GM23338 (cell line): ENCODE results near the gene AKAP13. TPM values are rescaled to one million over a fixed set of nuclear protein-coding genes. Genes with fewer than 3 reads are reported as not detected.

ENCODE experiments used
- ATAC-seq: fragments of 200-7000 bp; cut with Tn5 transposase; 3 replicates; pipeline ENCODE4 v1.9.1; 2020
- DNase-seq: peaks from one replicate; pipeline ENCODE4 v3.0.0-alpha.2; 2015; ENCODE audit warnings: low spot score
- H2AFZ ChIP-seq: fragments of 200-600 bp; sonication (generic); 2 replicates; pipeline ENCODE4 v1.8.0; 2016; ENCODE audit warnings: antibody characterized with exemption, mild to moderate bottlenecking, moderate library complexity
- H3F3A ChIP-seq: fragments of 200-600 bp; sonication (generic); replicated peaks from 2 replicates; pipeline ENCODE4 v1.8.0; 2017; ENCODE audit warnings: antibody characterized with exemption, mixed run types, low read depth
- H3K27ac ChIP-seq: fragments of 200-600 bp; sonication (generic); 2 replicates; pipeline ENCODE4 v1.6.1; 2016; ENCODE audit warnings: low read depth
- H3K27me3 ChIP-seq: fragments of 200-600 bp; sonication (generic); 2 replicates; pipeline ENCODE4 v1.8.0; 2016; ENCODE audit warnings: mild to moderate bottlenecking, mixed run types, moderate library complexity; ENCODE audit not compliant: insufficient read depth
- H3K36me3 ChIP-seq: fragments of 200-600 bp; sonication (generic); 2 replicates; pipeline ENCODE4 v1.8.0; 2016; ENCODE audit warnings: mild to moderate bottlenecking; ENCODE audit not compliant: insufficient read depth
- H3K4me1 ChIP-seq: fragments of 200-600 bp; sonication (generic); 2 replicates; pipeline ENCODE4 v1.8.0; 2016; ENCODE audit warnings: mild to moderate bottlenecking, moderate library complexity; ENCODE audit not compliant: insufficient read depth
- H3K4me2 ChIP-seq: fragments of 200-600 bp; sonication (generic); 2 replicates; pipeline ENCODE4 v1.7.1; 2017; ENCODE audit warnings: mixed run types
- H3K4me3 ChIP-seq: fragments of 200-600 bp; sonication (generic); 2 replicates; pipeline ENCODE4 v1.6.1; 2016; ENCODE audit warnings: mixed run types
- H3K79me2 ChIP-seq: fragments of 200-600 bp; sonication (generic); replicated peaks from 2 replicates; pipeline ENCODE4 v1.8.0; 2017; ENCODE audit warnings: mild to moderate bottlenecking; ENCODE audit not compliant: insufficient read depth
- H3K9me2 ChIP-seq: fragments of 200-600 bp; sonication (generic); 2 replicates; pipeline ENCODE4 v1.8.0; 2017; ENCODE audit not compliant: insufficient read depth
- H4K20me1 ChIP-seq: fragments of 200-600 bp; sonication (generic); replicated peaks from 2 replicates; pipeline ENCODE4 v1.8.0; 2017; ENCODE audit warnings: mild to moderate bottlenecking; ENCODE audit not compliant: insufficient read depth
- H3K27ac Mint-ChIP-seq: 2 replicates; pipeline ENCODE4 v1.8.0; 2020; ENCODE audit warnings: inconsistent platforms, mild to moderate bottlenecking, moderate library complexity, mixed read lengths
- H3K27me3 Mint-ChIP-seq: 3 replicates; pipeline ENCODE4 v1.8.0; 2022; ENCODE audit warnings: low read depth, mild to moderate bottlenecking, moderate library complexity, mixed read lengths, inconsistent platforms; ENCODE audit not compliant: insufficient read depth, poor library complexity
- H3K36me3 Mint-ChIP-seq: 3 replicates; pipeline ENCODE4 v1.8.0; 2021; ENCODE audit warnings: low read depth, mild to moderate bottlenecking, inconsistent platforms, moderate library complexity, mixed read lengths
- H3K4me1 Mint-ChIP-seq: 3 replicates; pipeline ENCODE4 v1.8.0; 2020; ENCODE audit warnings: mild to moderate bottlenecking, inconsistent platforms, mixed read lengths
- H3K4me3 Mint-ChIP-seq: 3 replicates; pipeline ENCODE4 v1.8.0; 2021; ENCODE audit warnings: moderate library complexity, mild to moderate bottlenecking, inconsistent platforms, mixed read lengths
- H3K9me3 Mint-ChIP-seq: 3 replicates; pipeline ENCODE4 v1.8.0; 2020; ENCODE audit warnings: moderate library complexity, mild to moderate bottlenecking, inconsistent platforms, mixed read lengths
- EZH2phosphoT487 ChIP-seq: fragments of 200-600 bp; sonication (generic); IDR thresholded peaks from one replicate; pipeline ENCODE4 v1.8.1; 2018; ENCODE audit warnings: antibody characterized with exemption; ENCODE audit not compliant: unreplicated experiment
- JUNB ChIP-seq: IDR thresholded peaks from one replicate; pipeline ENCODE4 v1.6.1; 2016; ENCODE audit warnings: antibody characterized with exemption; ENCODE audit not compliant: unreplicated experiment
- POLR2AphosphoS5 ChIP-seq: IDR thresholded peaks from 2 replicates; pipeline ENCODE4 v1.6.1; 2016; ENCODE audit warnings: antibody characterized with exemption, low read depth
- STAT1 ChIP-seq: IDR thresholded peaks from one replicate; pipeline ENCODE4 v1.6.1; 2016; ENCODE audit warnings: antibody characterized with exemption; ENCODE audit not compliant: unreplicated experiment
- ZNF114 ChIP-seq: fragments of 250-450 bp; sonication (Bioruptor Pico); IDR thresholded peaks from 2 replicates; pipeline ENCODE4 v1.5.0; 2020; ENCODE audit warnings: mild to moderate bottlenecking, moderate library complexity
- polyA plus RNA-seq: library from polyadenylated mRNA; unstranded; fragments of >200 nt; fragmentation: Nextera tagmentation; extraction: Ambion mirVana; gene quantifications from 2 replicates; pipeline ENCODE4 v1.2.1, GENCODE V29; 2016
- total RNA-seq: library from RNA; depleted of rRNA; stranded (reverse); fragments of >200 nt; shearing (Covaris generic); gene quantifications from 2 replicates; pipeline ENCODE4 v1.2.3, GENCODE V29; 2014
- TF ChIP-seq, protein P1 (sequence below): fragments of 250-450 bp; sonication (Bioruptor Pico); IDR thresholded peaks from 2 replicates; pipeline ENCODE4 v1.5.0; 2020; ENCODE audit warnings: mild to moderate bottlenecking, moderate library complexity
- TF ChIP-seq, protein P2 (sequence below): IDR thresholded peaks from one replicate; pipeline ENCODE4 v1.6.1; 2018; ENCODE audit warnings: antibody characterized with exemption; ENCODE audit not compliant: unreplicated experiment

The AKAP13 gene
- total and polyA plus RNA-seq, 2 experiments from 2014 or later = 46.2 to 60.7 TPM

DNA sequence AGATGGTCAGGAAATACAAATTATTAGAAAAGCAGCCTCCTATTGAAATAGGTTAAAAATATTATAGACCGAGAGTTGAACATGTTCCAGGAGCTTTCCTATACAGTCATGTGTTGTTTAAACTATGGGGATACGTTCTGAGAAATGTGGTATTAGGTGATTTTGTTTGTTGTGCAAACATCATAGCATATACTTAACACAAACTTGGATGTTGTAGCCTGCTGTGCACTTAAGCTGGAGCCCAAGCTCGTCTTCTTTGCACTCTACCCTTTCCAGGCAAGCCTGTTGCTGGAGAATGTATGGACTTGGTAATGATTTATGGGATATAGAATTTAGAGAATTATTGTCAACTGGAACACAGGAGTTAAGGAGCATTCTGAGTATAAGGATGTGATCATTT, 140.2 kb downstream of the AKAP13 start (continued):
- TF ChIP-seq, protein P1, sequence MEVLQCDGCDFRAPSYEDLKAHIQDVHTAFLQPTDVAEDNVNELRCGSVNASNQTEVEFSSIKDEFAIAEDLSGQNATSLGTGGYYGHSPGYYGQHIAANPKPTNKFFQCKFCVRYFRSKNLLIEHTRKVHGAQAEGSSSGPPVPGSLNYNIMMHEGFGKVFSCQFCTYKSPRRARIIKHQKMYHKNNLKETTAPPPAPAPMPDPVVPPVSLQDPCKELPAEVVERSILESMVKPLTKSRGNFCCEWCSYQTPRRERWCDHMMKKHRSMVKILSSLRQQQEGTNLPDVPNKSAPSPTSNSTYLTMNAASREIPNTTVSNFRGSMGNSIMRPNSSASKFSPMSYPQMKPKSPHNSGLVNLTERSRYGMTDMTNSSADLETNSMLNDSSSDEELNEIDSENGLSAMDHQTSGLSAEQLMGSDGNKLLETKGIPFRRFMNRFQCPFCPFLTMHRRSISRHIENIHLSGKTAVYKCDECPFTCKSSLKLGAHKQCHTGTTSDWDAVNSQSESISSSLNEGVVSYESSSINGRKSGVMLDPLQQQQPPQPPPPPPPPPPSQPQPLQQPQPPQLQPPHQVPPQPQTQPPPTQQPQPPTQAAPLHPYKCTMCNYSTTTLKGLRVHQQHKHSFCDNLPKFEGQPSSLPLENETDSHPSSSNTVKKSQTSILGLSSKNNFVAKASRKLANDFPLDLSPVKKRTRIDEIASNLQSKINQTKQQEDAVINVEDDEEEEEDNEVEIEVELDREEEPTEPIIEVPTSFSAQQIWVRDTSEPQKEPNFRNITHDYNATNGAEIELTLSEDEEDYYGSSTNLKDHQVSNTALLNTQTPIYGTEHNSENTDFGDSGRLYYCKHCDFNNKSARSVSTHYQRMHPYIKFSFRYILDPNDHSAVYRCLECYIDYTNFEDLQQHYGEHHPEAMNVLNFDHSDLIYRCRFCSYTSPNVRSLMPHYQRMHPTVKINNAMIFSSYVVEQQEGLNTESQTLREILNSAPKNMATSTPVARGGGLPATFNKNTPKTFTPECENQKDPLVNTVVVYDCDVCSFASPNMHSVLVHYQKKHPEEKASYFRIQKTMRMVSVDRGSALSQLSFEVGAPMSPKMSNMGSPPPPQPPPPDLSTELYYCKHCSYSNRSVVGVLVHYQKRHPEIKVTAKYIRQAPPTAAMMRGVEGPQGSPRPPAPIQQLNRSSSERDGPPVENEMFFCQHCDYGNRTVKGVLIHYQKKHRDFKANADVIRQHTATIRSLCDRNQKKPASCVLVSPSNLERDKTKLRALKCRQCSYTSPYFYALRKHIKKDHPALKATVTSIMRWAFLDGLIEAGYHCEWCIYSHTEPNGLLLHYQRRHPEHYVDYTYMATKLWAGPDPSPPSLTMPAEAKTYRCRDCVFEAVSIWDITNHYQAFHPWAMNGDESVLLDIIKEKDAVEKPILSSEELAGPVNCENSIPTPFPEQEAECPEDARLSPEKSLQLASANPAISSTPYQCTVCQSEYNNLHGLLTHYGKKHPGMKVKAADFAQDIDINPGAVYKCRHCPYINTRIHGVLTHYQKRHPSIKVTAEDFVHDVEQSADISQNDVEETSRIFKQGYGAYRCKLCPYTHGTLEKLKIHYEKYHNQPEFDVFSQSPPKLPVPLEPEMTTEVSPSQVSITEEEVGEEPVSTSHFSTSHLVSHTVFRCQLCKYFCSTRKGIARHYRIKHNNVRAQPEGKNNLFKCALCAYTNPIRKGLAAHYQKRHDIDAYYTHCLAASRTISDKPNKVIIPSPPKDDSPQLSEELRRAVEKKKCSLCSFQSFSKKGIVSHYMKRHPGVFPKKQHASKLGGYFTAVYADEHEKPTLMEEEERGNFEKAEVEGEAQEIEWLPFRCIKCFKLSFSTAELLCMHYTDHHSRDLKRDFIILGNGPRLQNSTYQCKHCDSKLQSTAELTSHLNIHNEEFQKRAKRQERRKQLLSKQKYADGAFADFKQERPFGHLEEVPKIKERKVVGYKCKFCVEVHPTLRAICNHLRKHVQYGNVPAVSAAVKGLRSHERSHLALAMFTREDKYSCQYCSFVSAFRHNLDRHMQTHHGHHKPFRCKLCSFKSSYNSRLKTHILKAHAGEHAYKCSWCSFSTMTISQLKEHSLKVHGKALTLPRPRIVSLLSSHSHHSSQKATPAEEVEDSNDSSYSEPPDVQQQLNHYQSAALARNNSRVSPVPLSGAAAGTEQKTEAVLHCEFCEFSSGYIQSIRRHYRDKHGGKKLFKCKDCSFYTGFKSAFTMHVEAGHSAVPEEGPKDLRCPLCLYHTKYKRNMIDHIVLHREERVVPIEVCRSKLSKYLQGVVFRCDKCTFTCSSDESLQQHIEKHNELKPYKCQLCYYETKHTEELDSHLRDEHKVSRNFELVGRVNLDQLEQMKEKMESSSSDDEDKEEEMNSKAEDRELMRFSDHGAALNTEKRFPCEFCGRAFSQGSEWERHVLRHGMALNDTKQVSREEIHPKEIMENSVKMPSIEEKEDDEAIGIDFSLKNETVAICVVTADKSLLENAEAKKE = no peak

DNA sequence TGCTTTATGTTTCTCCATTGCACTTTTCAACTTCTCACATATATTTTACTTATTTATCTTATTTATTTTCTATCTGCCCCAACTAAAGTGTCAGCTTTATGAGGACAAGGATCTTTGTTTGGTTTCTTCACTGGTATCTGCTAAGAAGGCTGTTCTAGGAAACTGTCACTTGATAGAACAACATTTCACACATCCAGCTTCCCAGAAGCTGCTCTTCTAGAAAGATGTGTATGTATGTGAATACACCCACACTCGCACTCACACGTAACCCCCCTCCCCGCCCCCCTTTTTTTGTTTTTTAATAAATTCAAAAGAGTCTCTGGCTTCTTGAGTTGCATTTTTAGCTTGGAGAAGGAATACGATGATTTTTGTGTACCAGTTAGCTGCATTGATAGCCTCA, 143.1 kb downstream of the AKAP13 start:
- no peaks in the 10 kb centered on the region; the same call in 1 of the 2 replicates for H3K36me3 ChIP-seq
- Mint-ChIP-seq H3K4me3 (no peak overlapping the region), H3K4me1 (peaks cover 19% of the 10 kb centered on the region), H3K36me3 (no peaks in the 10 kb centered on the region), H3K9me3 (no peaks in the 10 kb centered on the region), H3K27me3 (no peaks in the 10 kb centered on the region), H3K27ac (no peak overlapping the region)
- peaks cover 21% of the 10 kb centered on the region for H3K79me2 ChIP-seq
- H3K4me3 ChIP-seq = no peak overlapping the region
- H3F3A ChIP-seq = no peaks in the 10 kb centered on the region
- H3K4me2 ChIP-seq = no peak overlapping the region
- no peak overlapping the region for H2AFZ ChIP-seq
- H3K27me3 ChIP-seq = no peaks in the 10 kb centered on the region
- no peaks in the 10 kb centered on the region for H3K9me2 ChIP-seq
- H4K20me1 ChIP-seq = no peaks in the 10 kb centered on the region
- TF ChIP-seq JUNB = no peak
- TF ChIP-seq, protein P2, sequence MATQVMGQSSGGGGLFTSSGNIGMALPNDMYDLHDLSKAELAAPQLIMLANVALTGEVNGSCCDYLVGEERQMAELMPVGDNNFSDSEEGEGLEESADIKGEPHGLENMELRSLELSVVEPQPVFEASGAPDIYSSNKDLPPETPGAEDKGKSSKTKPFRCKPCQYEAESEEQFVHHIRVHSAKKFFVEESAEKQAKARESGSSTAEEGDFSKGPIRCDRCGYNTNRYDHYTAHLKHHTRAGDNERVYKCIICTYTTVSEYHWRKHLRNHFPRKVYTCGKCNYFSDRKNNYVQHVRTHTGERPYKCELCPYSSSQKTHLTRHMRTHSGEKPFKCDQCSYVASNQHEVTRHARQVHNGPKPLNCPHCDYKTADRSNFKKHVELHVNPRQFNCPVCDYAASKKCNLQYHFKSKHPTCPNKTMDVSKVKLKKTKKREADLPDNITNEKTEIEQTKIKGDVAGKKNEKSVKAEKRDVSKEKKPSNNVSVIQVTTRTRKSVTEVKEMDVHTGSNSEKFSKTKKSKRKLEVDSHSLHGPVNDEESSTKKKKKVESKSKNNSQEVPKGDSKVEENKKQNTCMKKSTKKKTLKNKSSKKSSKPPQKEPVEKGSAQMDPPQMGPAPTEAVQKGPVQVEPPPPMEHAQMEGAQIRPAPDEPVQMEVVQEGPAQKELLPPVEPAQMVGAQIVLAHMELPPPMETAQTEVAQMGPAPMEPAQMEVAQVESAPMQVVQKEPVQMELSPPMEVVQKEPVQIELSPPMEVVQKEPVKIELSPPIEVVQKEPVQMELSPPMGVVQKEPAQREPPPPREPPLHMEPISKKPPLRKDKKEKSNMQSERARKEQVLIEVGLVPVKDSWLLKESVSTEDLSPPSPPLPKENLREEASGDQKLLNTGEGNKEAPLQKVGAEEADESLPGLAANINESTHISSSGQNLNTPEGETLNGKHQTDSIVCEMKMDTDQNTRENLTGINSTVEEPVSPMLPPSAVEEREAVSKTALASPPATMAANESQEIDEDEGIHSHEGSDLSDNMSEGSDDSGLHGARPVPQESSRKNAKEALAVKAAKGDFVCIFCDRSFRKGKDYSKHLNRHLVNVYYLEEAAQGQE = no peak
- no peak for TF ChIP-seq EZH2phosphoT487
- TF ChIP-seq STAT1 = no peak
- TF ChIP-seq POLR2AphosphoS5 = no peak
- TF ChIP-seq ZNF114 (CRISPR knock-in tag) = no peak
- no peak for ATAC-seq
- no peak overlapping the region for H3K27ac ChIP-seq
- no peak for DNase-seq
- H3K4me1 ChIP-seq = peaks cover 10% of the 10 kb centered on the region; the same call in 1 of the 2 replicates
